ENCODE data around the gene ANKRD12. TPM values are rescaled to one million over a fixed set of nuclear protein-coding genes. Genes with fewer than 3 reads are reported as not detected.

Gene ANKRD12
- total RNA-seq, 4 donors from 2014 or later, result 39.9 to 172 (median 58.9) TPM

DNA sequence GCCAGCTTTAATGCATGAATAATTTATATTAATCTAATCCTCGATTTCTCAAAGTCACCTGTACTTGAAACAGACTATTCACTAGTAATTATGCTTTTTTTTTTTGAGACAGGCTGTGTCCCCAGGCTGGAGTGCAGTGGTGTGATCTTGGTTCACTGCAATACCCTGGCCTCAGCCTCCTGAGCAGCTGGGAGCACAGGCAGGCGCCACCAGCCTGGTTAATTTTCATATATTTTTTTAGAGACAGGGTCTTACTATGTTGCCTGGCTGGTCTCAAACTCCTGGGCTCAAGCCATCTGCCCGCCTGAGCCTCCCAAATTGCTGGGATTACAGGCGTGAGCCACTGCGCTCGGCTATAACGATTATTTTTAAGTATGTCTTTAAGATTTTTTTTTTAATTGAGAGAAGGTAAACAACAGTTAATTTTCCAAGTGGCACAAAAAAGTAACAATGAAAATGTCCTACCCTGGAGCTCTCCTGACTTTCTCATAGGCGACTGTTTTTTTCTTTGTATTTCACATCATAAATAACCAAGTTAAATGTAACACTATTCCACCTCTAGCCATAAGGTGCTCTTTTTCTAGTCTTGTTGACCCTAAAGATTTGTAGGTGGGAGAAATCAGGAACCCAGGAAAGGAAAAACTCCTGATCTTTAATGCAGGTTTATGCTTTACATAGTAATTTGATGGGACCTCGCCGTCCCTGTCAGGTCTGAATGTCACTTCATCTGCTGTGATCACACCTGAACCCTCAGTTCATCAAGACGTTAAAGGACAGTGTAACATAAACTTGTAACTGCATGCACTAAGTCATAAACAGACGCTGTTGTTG is 1.3 kb upstream of the ANKRD12 start:
- H3K36me3 ChIP-seq, result peaks cover 0 to 17% (median 0%) of the 10 kb centered on the region in 3 donors
- H3K27me3 ChIP-seq, result no peaks in the 10 kb centered on the region
- H3K4me1 ChIP-seq, result peaks cover 0 to 29% (median 10%) of the 10 kb centered on the region in 4 donors
- H3K27ac ChIP-seq, result peak overlapping the region; percentile 97 to 100 (median 100)
- DNase-seq, result peak in 1 of 3 donors; percentile 44
- TF ChIP-seq POLR2A (IDR thresholded peaks at IDR 0.05) (peak in 1 of 2 donors; percentile 39), CTCF (IDR thresholded peaks at IDR 0.05) (peak in 2 of 6 experiments; percentile 2 to 7)
- H3K9me3 ChIP-seq, result no peaks in the 10 kb centered on the region
- peak overlapping the region; percentile 76 to 95 (median 82) for H3K4me3 ChIP-seq

- H3K4me1 ChIP-seq, result peaks cover 0 to 32% (median 12%) of the 10 kb centered on the region in 4 donors
- peak overlapping the region; percentile 76 to 95 (median 82) for H3K4me3 ChIP-seq
- H3K27ac ChIP-seq, result peak overlapping the region; percentile 97 to 100 (median 100)
- peaks cover 0 to 11% (median 0%) of the 10 kb centered on the region in 3 donors for H3K36me3 ChIP-seq
- no peaks in the 10 kb centered on the region for H3K9me3 ChIP-seq
- DNase-seq, result no peak
- no peaks in the 10 kb centered on the region for H3K27me3 ChIP-seq
- TF ChIP-seq POLR2A (IDR thresholded peaks at IDR 0.05), result no peak
- no peak for TF ChIP-seq CTCF (IDR thresholded peaks at IDR 0.05)
Measured at GRCh38 chr18:9135912-9136314, 668 bp upstream of the ANKRD12 start.

DNA sequence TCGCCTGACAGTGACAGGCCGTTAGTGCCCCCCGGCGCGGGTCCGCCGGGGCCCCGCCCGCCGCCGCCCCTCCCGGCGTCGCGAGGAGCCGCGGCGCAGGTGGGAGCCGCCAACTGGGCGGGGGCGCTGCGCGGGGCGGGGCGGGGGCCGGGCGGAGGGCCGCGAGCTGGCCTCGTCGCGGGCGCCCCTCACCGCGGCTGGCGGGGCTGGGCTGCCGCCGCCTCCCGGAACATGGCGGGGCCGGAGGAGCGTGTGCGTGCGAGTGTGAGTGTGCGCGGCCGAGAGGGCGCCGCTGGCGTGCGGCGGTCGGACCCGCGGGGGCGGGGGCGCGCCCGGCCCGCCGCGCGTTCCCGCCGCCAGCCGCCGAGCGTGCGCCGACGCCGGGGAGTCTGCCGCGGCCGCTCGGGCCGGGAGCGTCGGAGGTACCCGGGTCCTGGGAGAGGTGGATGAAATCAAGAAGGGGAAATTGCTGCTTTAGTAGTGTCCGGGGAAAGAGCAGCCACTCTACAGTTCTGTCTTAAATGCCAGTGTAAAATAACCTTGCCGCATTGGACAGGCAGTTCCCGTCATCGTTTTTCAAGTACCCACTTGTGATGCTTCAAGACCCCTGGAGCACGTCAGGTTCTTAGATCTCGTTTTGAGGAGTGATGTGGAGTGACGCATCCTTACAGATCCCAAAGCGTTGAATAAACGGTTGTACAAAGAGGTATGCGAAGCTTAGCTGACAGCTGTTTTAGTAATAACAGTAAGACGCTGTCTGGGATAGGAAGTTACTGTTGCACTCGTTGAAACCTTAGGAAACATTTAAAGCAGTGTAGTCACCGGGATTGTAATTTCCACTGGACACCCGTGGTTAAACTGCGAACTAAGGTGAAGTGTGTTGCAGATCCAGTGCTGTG is 836 bp downstream of the ANKRD12 start:
- peaks cover 0 to 47% (median 20%) of the 10 kb centered on the region in 4 donors for H3K4me1 ChIP-seq
- no peaks in the 10 kb centered on the region for H3K27me3 ChIP-seq
- TF ChIP-seq POLR2A (IDR thresholded peaks at IDR 0.05) (peak in 1 of 2 donors; percentile 8), CTCF (IDR thresholded peaks at IDR 0.05) (no peak)
- peaks cover 0 to 1% (median 0%) of the 10 kb centered on the region in 3 donors for H3K36me3 ChIP-seq
- H3K9me3 ChIP-seq, result no peaks in the 10 kb centered on the region
- peak overlapping the region; percentile 97 to 100 (median 100) for H3K27ac ChIP-seq
- peak; percentile 49 to 83 (median 82) for DNase-seq
- peak overlapping the region; percentile 76 to 95 (median 82) for H3K4me3 ChIP-seq

GRCh38 chr18:9139400-9140039 is 2.9 kb downstream of the ANKRD12 start:
- no peaks in the 10 kb centered on the region for H3K36me3 ChIP-seq
- no peaks in the 10 kb centered on the region for H3K27me3 ChIP-seq
- peak overlapping the region in 3 of 4 donors; percentile 26 to 100 (median 100) for H3K27ac ChIP-seq
- TF ChIP-seq CTCF (IDR thresholded peaks at IDR 0.05), result no peak
- TF ChIP-seq POLR2A (IDR thresholded peaks at IDR 0.05), result no peak
- no peak for DNase-seq
- H3K4me1 ChIP-seq, result peaks cover 0 to 52% (median 21%) of the 10 kb centered on the region in 4 donors
- no peaks in the 10 kb centered on the region for H3K9me3 ChIP-seq
- H3K4me3 ChIP-seq, result peak overlapping the region in 3 of 4 donors; percentile 76 to 95 (median 79)

GRCh38 chr18:9140381-9140780 is 3.8 kb downstream of the ANKRD12 start:
- TF ChIP-seq CTCF (IDR thresholded peaks at IDR 0.05), result no peak
- TF ChIP-seq POLR2A (IDR thresholded peaks at IDR 0.05), result no peak
- Histone ChIP-seq H3K36me3 (no peaks in the 10 kb centered on the region), H3K4me3 (peak overlapping the region in 1 of 4 donors; percentile 79), H3K4me1 (peaks cover 0 to 48% (median 18%) of the 10 kb centered on the region in 4 donors), H3K27ac (peak overlapping the region in 3 of 4 donors; percentile 26 to 100 (median 100)), H3K27me3 (no peaks in the 10 kb centered on the region), H3K9me3 (no peaks in the 10 kb centered on the region)
- no peak for DNase-seq

Measured in Peyer's patch (tissue), 4 donors.